PC-9 (cell line): ENCODE measurements around the gene IQCN. TPM values are rescaled to one million over a fixed set of nuclear protein-coding genes. Genes with fewer than 3 reads are reported as not detected.

ENCODE experiments used
- BruUV-seq: library from RNA; stranded (reverse); fragments of 400-500 nt; replicated peaks from 2 replicates; lab custom pipeline; 2021; lab: Mats Ljungman, UMichigan
- CTCF ChIA-PET: fragments of 300-600 bp; sonication (Branson Sonifier 250); formaldehyde crosslinking; loops from one replicate; lab custom pipeline; 2022; ENCODE audit warnings: antibody characterized with exemption; lab: Charles Lee
- POLR2A ChIA-PET: fragments of 300-600 bp; sonication (Branson Sonifier 250); formaldehyde crosslinking; loops from one replicate; lab custom pipeline; 2022; ENCODE audit warnings: antibody characterized with exemption; ENCODE audit not compliant: unreplicated experiment; lab: Charles Lee
- DNase-seq, 2 experiments: peaks; one replicate each; pipeline versions ENCODE4 v3.0.0 to v3.0.0-alpha.2; 2015 to 2022; ENCODE audit warnings: mixed read lengths in 1 of 2
- H2AFZ ChIP-seq: fragments of 200-600 bp; sonication (generic); 2 replicates; pipeline ENCODE4 v1.8.1; 2017; ENCODE audit warnings: antibody characterized with exemption
- H3F3A ChIP-seq: fragments of 200-600 bp; sonication (generic); 2 replicates; pipeline ENCODE4 v1.8.1; 2017; ENCODE audit warnings: antibody characterized with exemption, mild to moderate bottlenecking, low read depth; ENCODE audit not compliant: insufficient read depth
- H3K27ac ChIP-seq: fragments of 200-600 bp; sonication (generic); 2 replicates; pipeline ENCODE4 v1.6.1; 2016; ENCODE audit warnings: mixed run types
- H3K27me3 ChIP-seq: fragments of 200-600 bp; sonication (generic); 2 replicates; pipeline ENCODE4 v1.6.1; 2016; ENCODE audit warnings: low read depth, mixed run types; ENCODE audit not compliant: insufficient read depth
- H3K36me3 ChIP-seq: fragments of 200-600 bp; sonication (generic); 2 replicates; pipeline ENCODE4 v1.6.1; 2016; ENCODE audit warnings: low read depth, mixed run types
- H3K4me1 ChIP-seq: fragments of 200-600 bp; sonication (generic); replicated peaks from 2 replicates; pipeline ENCODE4 v1.6.1; 2016; ENCODE audit warnings: mixed run types; ENCODE audit not compliant: insufficient read depth
- H3K4me2 ChIP-seq: fragments of 200-600 bp; sonication (generic); 2 replicates; pipeline ENCODE4 v1.6.1; 2017; ENCODE audit warnings: mixed run types
- H3K4me3 ChIP-seq: fragments of 200-600 bp; sonication (generic); 2 replicates; pipeline ENCODE4 v1.6.1; 2016; ENCODE audit warnings: mixed run types
- H3K79me2 ChIP-seq: fragments of 200-600 bp; sonication (generic); 2 replicates; pipeline ENCODE4 v1.6.1; 2017; ENCODE audit warnings: low read depth, mixed run types
- H3K9me2 ChIP-seq: fragments of 200-600 bp; sonication (generic); 2 replicates; pipeline ENCODE4 v1.8.1; 2017; ENCODE audit warnings: mild to moderate bottlenecking; ENCODE audit not compliant: insufficient read depth
- H3K9me3 ChIP-seq: fragments of 200-600 bp; sonication (generic); 2 replicates; pipeline ENCODE4 v1.8.1; 2016; ENCODE audit warnings: low read depth; ENCODE audit not compliant: insufficient read depth
- H4K20me1 ChIP-seq: fragments of 200-600 bp; sonication (generic); 2 replicates; pipeline ENCODE4 v1.8.1; 2017; ENCODE audit not compliant: insufficient read depth
- CTCF ChIP-seq: fragments of 200-600 bp; sonication (generic); conservative IDR thresholded peaks from 2 replicates; pipeline ENCODE4 v1.6.1; 2017; ENCODE audit warnings: mixed run types, antibody characterized with exemption, mild to moderate bottlenecking, moderate library complexity
- EZH2 ChIP-seq: fragments of 200-600 bp; sonication (generic); IDR thresholded peaks from 2 replicates; pipeline ENCODE4 v1.8.0; 2017; ENCODE audit warnings: antibody characterized with exemption, low read depth
- intact Hi-C: fragments of 100-400 bp; cut with micrococcal nuclease; formaldehyde crosslinking; loops from one replicate; pipeline ENCODE4 v1.10.0; 2022; ENCODE audit not compliant: unreplicated experiment
- total RNA-seq: library from RNA; stranded (reverse); gene quantifications from 2 replicates; pipeline ENCODE4 v1.2.3, GENCODE V29; 2021

The IQCN gene
- total RNA-seq, 1 experiment from 2014 or later: 7.3 TPM

GRCh38 chr19:18312092-18312534 is 37.9 kb upstream of the IQCN start:
- no peaks in the 10 kb centered on the region for H3K4me1 ChIP-seq
- peaks cover 20% of the 10 kb centered on the region for H3K36me3 ChIP-seq
- POLR2A ChIA-PET: no interaction called here
- H3K4me2 ChIP-seq: no peak overlapping the region
- CTCF ChIA-PET: no interaction called here
- no peak overlapping the region for H3K27ac ChIP-seq
- H3K27me3 ChIP-seq: no peaks in the 10 kb centered on the region
- H3K4me3 ChIP-seq: no peak overlapping the region
- no peaks in the 10 kb centered on the region for H3K9me2 ChIP-seq
- TF ChIP-seq CTCF (no peak), EZH2 (no peak)
- intact Hi-C loops: no loop called here
- H3K9me3 ChIP-seq: no peaks in the 10 kb centered on the region
- BruUV-seq: no TSS peak
- H4K20me1 ChIP-seq: peaks cover 14% of the 10 kb centered on the region; the same call in 1 of the 2 replicates
- H3F3A ChIP-seq: peaks cover 18% of the 10 kb centered on the region; the same call in 1 of the 2 replicates
- DNase-seq: no peak
- H2AFZ ChIP-seq: no peak overlapping the region
- peaks cover 23% of the 10 kb centered on the region for H3K79me2 ChIP-seq

- POLR2A ChIA-PET: interaction anchor here (0.6 to 0.7 kb wide), 2 partner anchors 10 to 30 kb away, joined by 3 read pairs; partner anchors contain the start of gene JUND
- H3K4me3 ChIP-seq: no peak overlapping the region
- H3K4me1 ChIP-seq: no peaks in the 10 kb centered on the region
- peaks cover 20% of the 10 kb centered on the region for H3K36me3 ChIP-seq
- peaks cover 14% of the 10 kb centered on the region; the same call in 1 of the 2 replicates for H4K20me1 ChIP-seq
- no TSS peak for BruUV-seq
- H2AFZ ChIP-seq: no peak overlapping the region
- H3K27me3 ChIP-seq: no peaks in the 10 kb centered on the region
- H3K79me2 ChIP-seq: peaks cover 22% of the 10 kb centered on the region
- H3K9me3 ChIP-seq: no peaks in the 10 kb centered on the region
- intact Hi-C loops: no loop called here
- H3K27ac ChIP-seq: no peak overlapping the region
- no peaks in the 10 kb centered on the region for H3K9me2 ChIP-seq
- no peak for DNase-seq
- H3K4me2 ChIP-seq: no peak overlapping the region
- TF ChIP-seq EZH2 (no peak), CTCF (no peak)
- CTCF ChIA-PET: no interaction called here
- H3F3A ChIP-seq: peaks cover 24% of the 10 kb centered on the region; the same call in 1 of the 2 replicates
Observed at GRCh38 chr19:18311502-18312091, 37.3 kb upstream of the IQCN start.

GRCh38 chr19:18310966-18311365 is 36.7 kb upstream of the IQCN start:
- H3K27ac ChIP-seq: no peak overlapping the region
- intact Hi-C loops: no loop called here
- no TSS peak for BruUV-seq

More at GRCh38 chr19:18310966-18311365, 36.7 kb upstream of the IQCN start:
- no peaks in the 10 kb centered on the region for H3K27me3 ChIP-seq
- no peak overlapping the region for H3K4me3 ChIP-seq
- ChIA-PET CTCF (no interaction called here), POLR2A (interaction anchor here (0.6 to 0.7 kb wide), 2 partner anchors 10 to 29 kb away, joined by 3 read pairs; partner anchors contain the start of gene JUND)
- peaks cover 29% of the 10 kb centered on the region; the same call in 1 of the 2 replicates for H3F3A ChIP-seq
- H3K9me2 ChIP-seq: no peaks in the 10 kb centered on the region
- DNase-seq: no peak
- H3K4me2 ChIP-seq: no peak overlapping the region
- TF ChIP-seq EZH2 (no peak), CTCF (no peak)
- peaks cover 18% of the 10 kb centered on the region; the same call in 1 of the 2 replicates for H3K79me2 ChIP-seq
- H2AFZ ChIP-seq: no peak overlapping the region
- H4K20me1 ChIP-seq: peaks cover 14% of the 10 kb centered on the region; the same call in 1 of the 2 replicates
- peaks cover 20% of the 10 kb centered on the region for H3K36me3 ChIP-seq
- H3K4me1 ChIP-seq: no peaks in the 10 kb centered on the region
- no peaks in the 10 kb centered on the region for H3K9me3 ChIP-seq
